ENCODE data around the gene TBC1D5. TPM values are rescaled to one million over a fixed set of nuclear protein-coding genes. Genes with fewer than 3 reads are reported as not detected.

The TBC1D5 gene
- total RNA-seq, 1 experiment from 2014 or later, result 33.9 TPM

DNA sequence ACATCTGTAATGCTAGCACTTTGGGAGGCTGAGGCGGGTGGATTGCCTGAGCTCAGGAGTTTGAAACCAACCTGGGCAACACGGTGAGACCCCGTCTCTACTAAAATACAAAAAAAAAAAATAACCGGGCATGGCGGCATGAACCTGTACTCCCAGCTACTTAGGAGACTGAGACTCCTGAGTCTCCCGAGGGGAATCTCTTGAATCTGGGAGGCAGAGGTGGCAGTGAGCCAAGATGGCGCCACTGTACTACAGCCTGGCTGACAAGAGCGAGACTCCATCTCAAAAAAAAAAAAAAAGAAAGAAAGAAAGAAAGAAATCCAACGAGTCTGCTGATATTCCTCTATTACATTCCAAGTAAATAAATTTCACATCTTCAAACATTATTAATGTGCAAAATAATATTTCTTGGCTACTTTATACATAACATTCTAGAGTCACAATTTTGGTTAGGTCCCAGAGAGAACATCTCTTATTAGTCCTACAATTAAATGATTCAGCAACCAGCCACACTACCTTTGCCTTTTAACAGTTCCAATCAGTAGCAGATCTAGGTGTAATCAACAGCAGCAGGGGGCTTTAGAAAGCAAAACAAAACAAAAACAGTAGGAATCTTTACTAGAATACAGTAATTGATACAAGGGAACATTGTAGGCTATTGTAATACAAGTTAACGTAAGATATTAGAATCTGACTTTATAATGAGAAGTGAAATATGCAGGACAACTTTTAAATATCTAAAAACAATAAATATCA lies 195.8 kb downstream of the TBC1D5 start:
- ChIA-PET CTCF (no interaction called here), POLR2A (no interaction called here), RAD21 (ENCODE audit: low non-redundant PET in 1 of 2, low total read pairs in 2 of 2, uncharacterized antibody in 2 of 2, unreplicated experiment in 2 of 2) (no interaction called here)
- no peak for DNase-seq (ENCODE audit: low read depth, low spot score)
- H3K4me1 ChIP-seq (ENCODE audit: control insufficient read depth in 1 of 2, insufficient read depth in 2 of 2, low read length in 2 of 2), result no peaks in the 10 kb centered on the region
- H3K9me3 ChIP-seq (ENCODE audit: control insufficient read depth in 1 of 2, insufficient read depth in 1 of 2, low read depth in 1 of 2, low read length in 2 of 2), result no peaks in the 10 kb centered on the region
- intact Hi-C loops (cut with micrococcal nuclease), result loop anchor here (10.0 kb wide), 1 partner anchor 138 kb away; no protein-coding TSS in a partner anchor
- no peak overlapping the region for H2AFZ ChIP-seq (ENCODE audit: low read depth, low read length, poor library complexity, severe bottlenecking)
- H3K36me3 ChIP-seq (ENCODE audit: control insufficient read depth in 1 of 2, insufficient read depth in 2 of 2, low read length in 2 of 2), result no peaks in the 10 kb centered on the region
- no peak for ATAC-seq
- no peaks in the 10 kb centered on the region for H3K79me2 ChIP-seq (ENCODE audit: insufficient read depth, low read length)
- no peaks in the 10 kb centered on the region for H4K20me1 ChIP-seq (ENCODE audit: insufficient read depth)
- no peak overlapping the region for H3K9ac ChIP-seq (ENCODE audit: low read length)
- no peaks in the 10 kb centered on the region for H3K9me2 ChIP-seq (ENCODE audit: insufficient read depth)
- H3K27ac ChIP-seq (ENCODE audit: low read depth, low read length), result no peak overlapping the region
- H3K4me3 ChIP-seq (replicated peaks in 1 of 2; ENCODE audit: low read depth in 1 of 2, low read length in 2 of 2), result no peak overlapping the region
- no TSS peak for BruUV-seq (replicated peaks)
- H3K27me3 ChIP-seq (ENCODE audit: insufficient read depth, low read length), result no peaks in the 10 kb centered on the region
- H3K4me2 ChIP-seq (ENCODE audit: low read length), result no peak overlapping the region
- TF ChIP-seq EGR1 (IDR thresholded peaks at IDR 0.05; ENCODE audit: low read depth), result no peak
- TF ChIP-seq RAD21 (IDR thresholded peaks at IDR 0.05; ENCODE audit: low read depth), result no peak
- TF ChIP-seq, protein P1, sequence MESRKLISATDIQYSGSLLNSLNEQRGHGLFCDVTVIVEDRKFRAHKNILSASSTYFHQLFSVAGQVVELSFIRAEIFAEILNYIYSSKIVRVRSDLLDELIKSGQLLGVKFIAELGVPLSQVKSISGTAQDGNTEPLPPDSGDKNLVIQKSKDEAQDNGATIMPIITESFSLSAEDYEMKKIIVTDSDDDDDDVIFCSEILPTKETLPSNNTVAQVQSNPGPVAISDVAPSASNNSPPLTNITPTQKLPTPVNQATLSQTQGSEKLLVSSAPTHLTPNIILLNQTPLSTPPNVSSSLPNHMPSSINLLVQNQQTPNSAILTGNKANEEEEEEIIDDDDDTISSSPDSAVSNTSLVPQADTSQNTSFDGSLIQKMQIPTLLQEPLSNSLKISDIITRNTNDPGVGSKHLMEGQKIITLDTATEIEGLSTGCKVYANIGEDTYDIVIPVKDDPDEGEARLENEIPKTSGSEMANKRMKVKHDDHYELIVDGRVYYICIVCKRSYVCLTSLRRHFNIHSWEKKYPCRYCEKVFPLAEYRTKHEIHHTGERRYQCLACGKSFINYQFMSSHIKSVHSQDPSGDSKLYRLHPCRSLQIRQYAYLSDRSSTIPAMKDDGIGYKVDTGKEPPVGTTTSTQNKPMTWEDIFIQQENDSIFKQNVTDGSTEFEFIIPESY (IDR thresholded peaks at IDR 0.05; ENCODE audit: extremely low read depth, insufficient replicate concordance, low read length), result no peak
- no peak for TF ChIP-seq ZNF274 (IDR thresholded peaks at IDR 0.05; ENCODE audit: low read depth, low read length)
- TF ChIP-seq ATF3 (IDR thresholded peaks at IDR 0.05), result no peak
- TF ChIP-seq ZFX (IDR thresholded peaks at IDR 0.05), result no peak
- no peak for TF ChIP-seq POLR2A (IDR thresholded peaks at IDR 0.05; ENCODE audit: borderline replicate concordance, extremely low read depth, insufficient read depth, insufficient read length)

Measured in HCT116 (cell line).